Duodenal mucosa (tissue), 2 donors: Measurements from ENCODE around the gene MAGI2.

ENCODE experiments used
- H3K27ac ChIP-seq: one replicate; pipeline ENCODE4 v1.7.0; 2013; ENCODE audit warnings: low read depth, low read length
- H3K27me3 ChIP-seq, 2 donors: one replicate each; pipeline ENCODE4 v1.7.0; 2013; ENCODE audit warnings: low read length in 2 of 2, control low read depth in 1 of 2; ENCODE audit not compliant: insufficient read depth in 2 of 2, control insufficient read depth in 1 of 2
- H3K36me3 ChIP-seq, 2 donors: one replicate each; pipeline ENCODE4 v1.7.0; 2013; ENCODE audit warnings: low read length in 2 of 2, control low read depth in 1 of 2; ENCODE audit not compliant: insufficient read depth in 2 of 2, control insufficient read depth in 1 of 2
- H3K4me1 ChIP-seq, 2 donors: one replicate each; pipeline ENCODE4 v1.7.0; 2013; ENCODE audit warnings: low read length in 2 of 2, control low read depth in 1 of 2; ENCODE audit not compliant: insufficient read depth in 2 of 2, control insufficient read depth in 1 of 2
- H3K4me3 ChIP-seq, 2 donors: one replicate each; pipeline ENCODE4 v1.7.0; 2013; ENCODE audit warnings: low read length in 2 of 2, low read depth in 1 of 2
- H3K9ac ChIP-seq, 2 donors: one replicate each; pipeline ENCODE4 v1.7.0; 2013; ENCODE audit warnings: low read length in 2 of 2, low read depth in 1 of 2
- H3K9me3 ChIP-seq, 2 donors: one replicate each; pipeline ENCODE4 v1.7.0; 2013; ENCODE audit warnings: low read length in 2 of 2, control low read depth in 1 of 2; ENCODE audit not compliant: control insufficient read depth in 1 of 2

Gene MAGI2

GRCh38 chr7:78649976-78650375 lies 803.5 kb downstream of the MAGI2 start:
- Histone ChIP-seq H3K9ac (no peak overlapping the region), H3K27ac (no peak overlapping the region), H3K27me3 (no peaks in the 10 kb centered on the region), H3K9me3 (no peaks in the 10 kb centered on the region), H3K36me3 (no peaks in the 10 kb centered on the region), H3K4me3 (no peak overlapping the region), H3K4me1 (no peaks in the 10 kb centered on the region)

- no peak overlapping the region for H3K4me3 ChIP-seq
- no peaks in the 10 kb centered on the region for H3K9me3 ChIP-seq
- no peak overlapping the region for H3K9ac ChIP-seq
- H3K36me3 ChIP-seq: no peaks in the 10 kb centered on the region
- no peak overlapping the region for H3K27ac ChIP-seq
- no peaks in the 10 kb centered on the region for H3K27me3 ChIP-seq
- no peaks in the 10 kb centered on the region for H3K4me1 ChIP-seq
Measured at GRCh38 chr7:78649236-78649635, 804.2 kb downstream of the MAGI2 start.

GRCh38 chr7:78642751-78643150 lies 810.7 kb downstream of the MAGI2 start:
- Histone ChIP-seq H3K36me3 (no peaks in the 10 kb centered on the region), H3K27ac (no peak overlapping the region), H3K9ac (no peak overlapping the region), H3K27me3 (no peaks in the 10 kb centered on the region), H3K9me3 (no peaks in the 10 kb centered on the region), H3K4me3 (no peak overlapping the region), H3K4me1 (no peaks in the 10 kb centered on the region)

- H3K27ac ChIP-seq: no peak overlapping the region
- H3K4me1 ChIP-seq: no peaks in the 10 kb centered on the region
- H3K27me3 ChIP-seq: no peaks in the 10 kb centered on the region
- H3K4me3 ChIP-seq: no peak overlapping the region
- no peaks in the 10 kb centered on the region for H3K9me3 ChIP-seq
- no peaks in the 10 kb centered on the region for H3K36me3 ChIP-seq
- no peak overlapping the region for H3K9ac ChIP-seq
Measured at GRCh38 chr7:78638364-78638763, 815.1 kb downstream of the MAGI2 start.

GRCh38 chr7:78636727-78637126 lies 816.7 kb downstream of the MAGI2 start:
- no peak overlapping the region for H3K4me3 ChIP-seq
- no peaks in the 10 kb centered on the region for H3K27me3 ChIP-seq
- H3K9me3 ChIP-seq: no peaks in the 10 kb centered on the region
- no peak overlapping the region for H3K9ac ChIP-seq
- H3K36me3 ChIP-seq: no peaks in the 10 kb centered on the region
- no peaks in the 10 kb centered on the region for H3K4me1 ChIP-seq
- no peak overlapping the region for H3K27ac ChIP-seq

- Histone ChIP-seq H3K36me3 (no peaks in the 10 kb centered on the region), H3K9ac (no peak overlapping the region), H3K4me3 (no peak overlapping the region), H3K27ac (no peak overlapping the region), H3K27me3 (no peaks in the 10 kb centered on the region), H3K4me1 (no peaks in the 10 kb centered on the region), H3K9me3 (no peaks in the 10 kb centered on the region)
Measured at GRCh38 chr7:78635026-78635793, 818.3 kb downstream of the MAGI2 start.

- H3K4me1 ChIP-seq: no peaks in the 10 kb centered on the region
- no peak overlapping the region for H3K4me3 ChIP-seq
- H3K27me3 ChIP-seq: no peaks in the 10 kb centered on the region
- H3K9me3 ChIP-seq: no peaks in the 10 kb centered on the region
- no peaks in the 10 kb centered on the region for H3K36me3 ChIP-seq
- H3K9ac ChIP-seq: no peak overlapping the region
- no peak overlapping the region for H3K27ac ChIP-seq
Measured at GRCh38 chr7:78634093-78634492, 819.4 kb downstream of the MAGI2 start.

GRCh38 chr7:78620920-78621319 lies 832.5 kb downstream of the MAGI2 start:
- Histone ChIP-seq H3K27me3 (no peaks in the 10 kb centered on the region), H3K4me3 (no peak overlapping the region), H3K36me3 (no peaks in the 10 kb centered on the region), H3K27ac (no peak overlapping the region), H3K4me1 (no peaks in the 10 kb centered on the region), H3K9ac (no peak overlapping the region), H3K9me3 (no peaks in the 10 kb centered on the region)

GRCh38 chr7:78616539-78616938 lies 836.9 kb downstream of the MAGI2 start:
- Histone ChIP-seq H3K4me3 (no peak overlapping the region), H3K9ac (no peak overlapping the region), H3K36me3 (no peaks in the 10 kb centered on the region), H3K9me3 (no peaks in the 10 kb centered on the region), H3K27me3 (no peaks in the 10 kb centered on the region), H3K27ac (no peak overlapping the region), H3K4me1 (no peaks in the 10 kb centered on the region)

GRCh38 chr7:78609281-78609680 lies 844.2 kb downstream of the MAGI2 start:
- H3K9me3 ChIP-seq: no peaks in the 10 kb centered on the region
- H3K9ac ChIP-seq: no peak overlapping the region
- H3K36me3 ChIP-seq: no peaks in the 10 kb centered on the region
- H3K27me3 ChIP-seq: no peaks in the 10 kb centered on the region
- no peaks in the 10 kb centered on the region for H3K4me1 ChIP-seq
- no peak overlapping the region for H3K27ac ChIP-seq
- no peak overlapping the region for H3K4me3 ChIP-seq
